Activated CD4-positive, alpha-beta T cell treated with anti-CD3 and anti-CD28 coated beads for 36 hours (primary cell): ENCODE results near the gene FMNL3. TPM values are rescaled to one million over a fixed set of nuclear protein-coding genes. Genes with fewer than 3 reads are reported as not detected.

Experiments used
- ATAC-seq: fragments of 200-7000 bp; cut with Tn5 transposase; one replicate; pipeline ENCODE4 v1.10.0; 2021; ENCODE audit warnings: mild to moderate bottlenecking, moderate library complexity
- CTCF ChIA-PET: fragments of 350-600 bp; sonication (Branson Sonifier 250); formaldehyde crosslinking; loops from one replicate; lab custom pipeline; 2021; ENCODE audit warnings: antibody characterized with exemption; lab: Charles Lee
- POLR2A ChIA-PET: fragments of 350-600 bp; sonication (Branson Sonifier 250); formaldehyde crosslinking; loops from one replicate; lab custom pipeline; 2021; ENCODE audit warnings: antibody characterized with exemption, inconsistent platforms; lab: Charles Lee
- DNase-seq: peaks from one replicate; pipeline ENCODE4 v3.0.0-alpha.2; 2020
- H3K27ac Mint-ChIP-seq: one replicate; pipeline ENCODE4 v1.8.0; 2021; ENCODE audit warnings: mixed read lengths
- H3K27me3 Mint-ChIP-seq: one replicate; pipeline ENCODE4 v1.8.0; 2021; ENCODE audit warnings: mixed read lengths
- H3K36me3 Mint-ChIP-seq: one replicate; pipeline ENCODE4 v1.8.0; 2021; ENCODE audit warnings: low read depth, mixed read lengths
- H3K4me1 Mint-ChIP-seq: one replicate; pipeline ENCODE4 v1.8.0; 2021; ENCODE audit warnings: mixed read lengths
- H3K4me3 Mint-ChIP-seq: one replicate; pipeline ENCODE4 v1.8.0; 2021; ENCODE audit warnings: mild to moderate bottlenecking, moderate library complexity, mixed read lengths
- H3K9me3 Mint-ChIP-seq: one replicate; pipeline ENCODE4 v1.8.0; 2021; ENCODE audit warnings: low read depth, mixed read lengths
- intact Hi-C, 2 experiments: fragments of 100-400 bp; cut with DNase I in 1 of 2; cut with micrococcal nuclease in 1 of 2; formaldehyde crosslinking; loops; one replicate each; pipeline versions ENCODE4 v1.14.2 to v1.15.1; 2022 to 2024; cut with DNase I, micrococcal nuclease
- total RNA-seq, 2 experiments: library from RNA; stranded (reverse); gene quantifications; one replicate each; pipeline ENCODE4 v1.2.3, GENCODE V29; 2021

FMNL3 gene
- total RNA-seq, 2 experiments from 2014 or later: 23.2 to 24.3 TPM

GRCh38 chr12:49664591-49665239, 42.5 kb downstream of the FMNL3 start:
- H3K9me3 Mint-ChIP-seq: no peaks in the 10 kb centered on the region
- ChIA-PET CTCF (interaction anchor here (0.6 to 4.3 kb wide), 7 partner anchors 15 to 321 kb away, joined by 3 to 40 read pairs (median 4); partner anchors contain the start of genes FMNL3 and TMBIM6), POLR2A (interaction anchor here (1.0 kb wide), 1 partner anchor 9 kb away, joined by 3 read pairs; no protein-coding TSS in a partner anchor)
- ATAC-seq (no peak), DNase-seq (no peak)
- H3K27me3 Mint-ChIP-seq: no peaks in the 10 kb centered on the region
- no peak overlapping the region for H3K4me3 Mint-ChIP-seq
- peaks cover 33% of the 10 kb centered on the region for H3K36me3 Mint-ChIP-seq
- peaks cover 91% of the 10 kb centered on the region for H3K4me1 Mint-ChIP-seq
- H3K27ac Mint-ChIP-seq: peak overlapping the region; percentile 80
- intact Hi-C loops: no loop called here

GRCh38 chr12:49664167-49664566, 43.0 kb downstream of the FMNL3 start:
- CTCF ChIA-PET: interaction anchor here (0.6 to 4.3 kb wide), 5 partner anchors 13 to 77 kb away, joined by 3 to 40 read pairs (median 6); partner anchors contain the start of genes FMNL3 and TMBIM6
- Mint-ChIP-seq H3K4me3 (no peak overlapping the region), H3K27me3 (no peaks in the 10 kb centered on the region)

GRCh38 chr12:49662998-49663843, 44.0 kb downstream of the FMNL3 start:
- intact Hi-C loops: loop anchor here (1.0 kb wide), 2 partner anchors 36 to 44 kb away; partner anchors contain the start of gene FMNL3 (in 1 of the 2)
- Mint-ChIP-seq H3K27me3 (no peaks in the 10 kb centered on the region), H3K4me1 (peaks cover 78% of the 10 kb centered on the region), H3K9me3 (no peaks in the 10 kb centered on the region), H3K36me3 (peaks cover 33% of the 10 kb centered on the region), H3K4me3 (peak overlapping the region; percentile 58), H3K27ac (peak overlapping the region; percentile 95)
- DNase-seq: peak; percentile 85
- ATAC-seq: peak; percentile 78
- CTCF ChIA-PET: interaction anchor here (0.5 to 4.3 kb wide), 12 partner anchors 9 to 46 kb away, joined by 3 to 40 read pairs (median 4); partner anchors contain the start of gene FMNL3
- POLR2A ChIA-PET: interaction anchor here (1.1 to 1.4 kb wide), 4 partner anchors 8 to 78 kb away, joined by 3 to 8 read pairs (median 4); partner anchors contain the start of gene TMBIM6

More at GRCh38 chr12:49664167-49664566, 43.0 kb downstream of the FMNL3 start:
- no peak for ATAC-seq
- DNase-seq: no peak
- Mint-ChIP-seq H3K4me1 (peaks cover 87% of the 10 kb centered on the region), H3K36me3 (peaks cover 33% of the 10 kb centered on the region), H3K9me3 (no peaks in the 10 kb centered on the region), H3K27ac (peak overlapping the region; percentile 95)
- POLR2A ChIA-PET: no interaction called here
- intact Hi-C loops: no loop called here

- POLR2A ChIA-PET: interaction anchor here (1.0 kb wide), 4 partner anchors 22 to 45 kb away, joined by 3 to 4 read pairs (median 4); no protein-coding TSS in a partner anchor
- H3K27ac Mint-ChIP-seq: peak overlapping the region; percentile 95
- CTCF ChIA-PET: interaction anchor here (0.7 to 21.5 kb wide), 6 partner anchors 8 to 117 kb away, joined by 3 to 332 read pairs (median 10); partner anchors contain the start of gene FMNL3
- H3K4me3 Mint-ChIP-seq: peak overlapping the region; percentile 28
- intact Hi-C loops: loop anchor here (1.0 to 2.0 kb wide), 2 partner anchors 37 to 46 kb away; partner anchors contain the start of gene FMNL3 (in 1 of the 2)
- H3K9me3 Mint-ChIP-seq: no peaks in the 10 kb centered on the region
- peaks cover 40% of the 10 kb centered on the region for H3K36me3 Mint-ChIP-seq
- H3K4me1 Mint-ChIP-seq: peaks cover 66% of the 10 kb centered on the region
- DNase-seq (no peak), ATAC-seq (no peak)
- H3K27me3 Mint-ChIP-seq: no peaks in the 10 kb centered on the region
These were observed 45.5 kb downstream of the FMNL3 start for GRCh38 chr12:49661746-49662145.

GRCh38 chr12:49661191-49661590, 46.0 kb downstream of the FMNL3 start:
- intact Hi-C loops: loop anchor here (1.0 to 2.0 kb wide), 2 partner anchors 38 to 46 kb away; partner anchors contain the start of gene FMNL3 (in 1 of the 2)
- peak; percentile 80 for ATAC-seq

GRCh38 chr12:49659753-49660152, 47.5 kb downstream of the FMNL3 start:
- no peak for ATAC-seq
- Mint-ChIP-seq H3K9me3 (no peaks in the 10 kb centered on the region), H3K27ac (no peak overlapping the region), H3K4me1 (peaks cover 61% of the 10 kb centered on the region), H3K36me3 (peaks cover 38% of the 10 kb centered on the region), H3K27me3 (no peaks in the 10 kb centered on the region), H3K4me3 (no peak overlapping the region)
- intact Hi-C loops: loop anchor here in 1 of 2 experiments (2.0 kb wide), 1 partner anchor 39 kb away; no protein-coding TSS in a partner anchor
- no peak for DNase-seq
- ChIA-PET POLR2A (interaction anchor here (0.6 kb wide), 1 partner anchor 22 kb away, joined by 4 read pairs; no protein-coding TSS in a partner anchor), CTCF (interaction anchor here (1.0 to 21.5 kb wide), 6 partner anchors 10 to 48 kb away, joined by 3 to 332 read pairs (median 5); partner anchors contain the start of gene FMNL3)

More at GRCh38 chr12:49661191-49661590, 46.0 kb downstream of the FMNL3 start:
- no peaks in the 10 kb centered on the region for H3K9me3 Mint-ChIP-seq
- H3K4me3 Mint-ChIP-seq: peak overlapping the region; percentile 28
- H3K27me3 Mint-ChIP-seq: no peaks in the 10 kb centered on the region
- peak; percentile 66 for DNase-seq
- POLR2A ChIA-PET: interaction anchor here (0.7 to 1.0 kb wide), 5 partner anchors 22 to 182 kb away, joined by 3 to 4 read pairs (median 4); no protein-coding TSS in a partner anchor
- H3K36me3 Mint-ChIP-seq: peaks cover 40% of the 10 kb centered on the region
- CTCF ChIA-PET: interaction anchor here (0.6 to 21.5 kb wide), 8 partner anchors 9 to 367 kb away, joined by 3 to 332 read pairs (median 4); partner anchors contain the start of gene FMNL3
- peaks cover 70% of the 10 kb centered on the region for H3K4me1 Mint-ChIP-seq
- peak overlapping the region; percentile 95 for H3K27ac Mint-ChIP-seq

GRCh38 chr12:49658276-49658675, 48.9 kb downstream of the FMNL3 start:
- CTCF ChIA-PET: interaction anchor here (0.8 to 21.5 kb wide), 3 partner anchors 9 to 49 kb away, joined by 3 to 332 read pairs (median 4); partner anchors contain the start of gene FMNL3

GRCh38 chr12:49655595-49656236, 51.5 kb downstream of the FMNL3 start:
- Mint-ChIP-seq H3K4me1 (peaks cover 22% of the 10 kb centered on the region), H3K36me3 (peaks cover 21% of the 10 kb centered on the region), H3K9me3 (no peaks in the 10 kb centered on the region), H3K4me3 (no peak overlapping the region), H3K27ac (peak overlapping the region; percentile 28), H3K27me3 (no peaks in the 10 kb centered on the region)
- CTCF ChIA-PET: interaction anchor here (0.6 to 21.5 kb wide), 7 partner anchors 11 to 557 kb away, joined by 3 to 332 read pairs (median 4); partner anchors contain the start of genes FMNL3 and TMBIM6
- intact Hi-C loops: no loop called here
- ATAC-seq: no peak
- POLR2A ChIA-PET: interaction anchor here (1.1 kb wide), 1 partner anchor 47 kb away, joined by 4 read pairs; no protein-coding TSS in a partner anchor
- no peak for DNase-seq

More at GRCh38 chr12:49658276-49658675, 48.9 kb downstream of the FMNL3 start:
- Mint-ChIP-seq H3K9me3 (no peaks in the 10 kb centered on the region), H3K27me3 (no peaks in the 10 kb centered on the region), H3K4me1 (peaks cover 47% of the 10 kb centered on the region), H3K4me3 (no peak overlapping the region), H3K36me3 (peaks cover 37% of the 10 kb centered on the region), H3K27ac (peak overlapping the region; percentile 16)
- intact Hi-C loops: no loop called here
- POLR2A ChIA-PET: no interaction called here
- DNase-seq (no peak), ATAC-seq (no peak)

- Mint-ChIP-seq H3K27ac (no peak overlapping the region), H3K4me1 (peaks cover 13% of the 10 kb centered on the region), H3K4me3 (no peak overlapping the region), H3K27me3 (no peaks in the 10 kb centered on the region), H3K36me3 (peaks cover 14% of the 10 kb centered on the region), H3K9me3 (no peaks in the 10 kb centered on the region)
- ATAC-seq (no peak), DNase-seq (no peak)
- CTCF ChIA-PET: interaction anchor here (0.9 to 21.5 kb wide), 6 partner anchors 10 to 53 kb away, joined by 3 to 332 read pairs (median 4); partner anchors contain the start of gene FMNL3
- intact Hi-C loops: no loop called here
- POLR2A ChIA-PET: interaction anchor here (1.2 kb wide), 1 partner anchor 29 kb away, joined by 3 read pairs; no protein-coding TSS in a partner anchor
These were observed 52.5 kb downstream of the FMNL3 start for GRCh38 chr12:49654715-49655114.
